GM12878 (cell line): ENCODE results near the gene YY1. TPM values are rescaled to one million over a fixed set of nuclear protein-coding genes. Genes with fewer than 3 reads are reported as not detected.

Source experiments
- ATAC-seq: fragments of 200-7000 bp; cut with Tn5 transposase; 3 replicates; pipeline ENCODE4 v1.9.1; 2020; ENCODE audit warnings: mild to moderate bottlenecking, moderate library complexity
- BruUV-seq: library from RNA; stranded (reverse); fragments of 400-500 nt; replicated peaks from 2 replicates; lab custom pipeline; 2021; lab: Mats Ljungman, UMichigan
- CTCF ChIA-PET: fragments of 300-600 bp; sonication (Branson Sonifier 250); formaldehyde crosslinking; extraction: SDS; loops from one replicate; lab custom pipeline; 2021; ENCODE audit warnings: inconsistent platforms; lab: Yijun Ruan, JAX
- POLR2A ChIA-PET: fragments of 350-600 bp; formaldehyde crosslinking; extraction: SDS; loops from one replicate; lab custom pipeline; 2021; ENCODE audit warnings: inconsistent platforms; lab: Charles Lee
- RAD21 ChIA-PET: fragments of 300-600 bp; sonication (Branson Sonifier 250); formaldehyde crosslinking; loops from one replicate; lab custom pipeline; 2023; ENCODE audit warnings: antibody characterized with exemption; ENCODE audit not compliant: unreplicated experiment; lab: Charles Lee
- SMC1A ChIA-PET: fragments of 300-600 bp; sonication (Branson Sonifier 250); formaldehyde crosslinking; loops from one replicate; lab custom pipeline; 2023; ENCODE audit not compliant: unreplicated experiment, uncharacterized antibody; lab: Charles Lee
- DNase-seq: peaks from one replicate; pipeline ENCODE4 v3.0.0-alpha.2; 2011; ENCODE audit warnings: low read depth, low spot score
- FAIRE-seq: peaks from 3 replicates; lab custom pipeline; 2011; peaks lifted over from hg19 to GRCh38; lab: Jason Lieb, UNC
- H2AFZ ChIP-seq: 2 replicates; pipeline ENCODE4 v1.6.0; 2011; ENCODE audit warnings: low read depth, low read length, control low read depth; ENCODE audit not compliant: control insufficient read depth
- H3K27ac ChIP-seq: 2 replicates; pipeline ENCODE4 v1.5.1; 2011; ENCODE audit warnings: control low read depth; ENCODE audit not compliant: control insufficient read depth, insufficient read depth
- H3K27me3 ChIP-seq, 2 experiments: replicated peaks in 1 of 2; 2 replicates each; pipeline versions ENCODE4 v1.6.0 to v1.6.1; 2011; ENCODE audit warnings: low read length in 1 of 2; ENCODE audit not compliant: control insufficient read depth in 2 of 2, insufficient read depth in 2 of 2
- H3K36me3 ChIP-seq, 2 experiments: 2 replicates each; pipeline ENCODE4 v1.5.1; 2011; ENCODE audit warnings: low read length in 1 of 2; ENCODE audit not compliant: control insufficient read depth in 2 of 2, insufficient read depth in 2 of 2
- H3K4me1 ChIP-seq: 2 replicates; pipeline ENCODE4 v1.6.1; 2011; ENCODE audit warnings: mild to moderate bottlenecking, low read length, moderate library complexity, mixed read lengths; ENCODE audit not compliant: control insufficient read depth, insufficient read depth
- H3K4me2 ChIP-seq: 2 replicates; pipeline ENCODE4 v1.6.0; 2011; ENCODE audit warnings: control low read depth; ENCODE audit not compliant: control insufficient read depth, insufficient read depth
- H3K4me3 ChIP-seq: fragments of 200-600 bp; sonication (generic); 2 replicates; pipeline ENCODE4 v1.5.1; 2016
- H3K79me2 ChIP-seq: 2 replicates; pipeline ENCODE4 v1.6.0; 2011; ENCODE audit warnings: low read length; ENCODE audit not compliant: control insufficient read depth, insufficient read depth
- H3K9ac ChIP-seq: 2 replicates; pipeline ENCODE4 v1.8.0; 2011; ENCODE audit warnings: low read length, control low read depth, mixed read lengths; ENCODE audit not compliant: control insufficient read depth, insufficient read depth
- H3K9me3 ChIP-seq: replicated peaks from 3 replicates; pipeline ENCODE4 v1.5.1; 2011; ENCODE audit warnings: mild to moderate bottlenecking, low read length; ENCODE audit not compliant: control insufficient read depth, insufficient read depth
- H4K20me1 ChIP-seq: 2 replicates; pipeline ENCODE4 v1.6.0; 2011; ENCODE audit not compliant: control insufficient read depth, insufficient read depth
- EGR1 ChIP-seq, 2 experiments: IDR thresholded peaks; 1 replicate in 1 of 2; 2 replicates in 1 of 2; pipeline ENCODE4 v1.6.1; 2011 to 2012; ENCODE audit warnings: low read depth in 2 of 2, low read length in 2 of 2, borderline replicate concordance in 1 of 2, mild to moderate bottlenecking in 1 of 2, moderate library complexity in 1 of 2
- KDM1A ChIP-seq: fragments of 200-600 bp; sonication (generic); IDR thresholded peaks from 2 replicates; pipeline ENCODE4 v1.6.1; 2016; ENCODE audit warnings: borderline replicate concordance
- MTA3 ChIP-seq: IDR thresholded peaks from 2 replicates; pipeline ENCODE4 v1.6.1; 2012; ENCODE audit warnings: low read length, inconsistent platforms, borderline replicate concordance
- SKIL ChIP-seq: fragments of 450-650 bp; IDR thresholded peaks from 2 replicates; pipeline ENCODE4 v1.6.1; 2017; ENCODE audit warnings: mild to moderate bottlenecking, low read depth, inconsistent platforms; ENCODE audit not compliant: poor library complexity, severe bottlenecking
- SREBF2 ChIP-seq: IDR thresholded peaks from 2 replicates; pipeline ENCODE4 v1.6.1; 2012; ENCODE audit warnings: mild to moderate bottlenecking, low read length
- STAT3 ChIP-seq: IDR thresholded peaks from 2 replicates; pipeline ENCODE4 v1.6.1; 2011; ENCODE audit warnings: low read depth, low read length, improper control_type of control experiment
- TARDBP ChIP-seq: IDR thresholded peaks from 2 replicates; pipeline ENCODE4 v1.6.1; 2016; ENCODE audit warnings: borderline replicate concordance
- USF1 ChIP-seq: IDR thresholded peaks from 2 replicates; pipeline ENCODE4 v1.6.1; 2011; ENCODE audit warnings: borderline replicate concordance, low read depth, mild to moderate bottlenecking, moderate library complexity, mixed read lengths, low read length; ENCODE audit not compliant: insufficient read depth; ENCODE audit errors: extremely low read length
- ZNF207 ChIP-seq: fragments of 450-650 bp; IDR thresholded peaks from 2 replicates; pipeline ENCODE4 v1.6.1; 2014; ENCODE audit warnings: antibody characterized with exemption, mild to moderate bottlenecking, borderline replicate concordance
- WGBS: methylation state at CpG from one replicate; pipeline ENCODE4 v1.1.6; 2016; ENCODE audit warnings: low lambda C conversion rate; ENCODE audit not compliant: insufficient replicate concordance, insufficient coverage; ENCODE audit errors: missing lambda C conversion rate; 5-methylcytosine and 5-hydroxymethylcytosine counted together
- in situ Hi-C: fragments of 300-500 bp; cut with MboI; formaldehyde crosslinking; loops from 9 replicates; pipeline ENCODE4 v1.14.3; 2018; ENCODE audit warnings: mixed read lengths
- intact Hi-C: fragments of 100-400 bp; cut with micrococcal nuclease; formaldehyde crosslinking; loops from one replicate; pipeline ENCODE4 v1.14.2; 2022; ENCODE audit not compliant: unreplicated experiment
- polyA plus RNA-seq, 11 experiments: library from polyadenylated mRNA; depleted of rRNA in 4 of 11; unstranded in 6 of 11; stranded (reverse) in 5 of 11; fragments of >200 nt; fragmentation: Nextera tagmentation in 4 of 11; fragmentation: Illumina TruSeq in 1 of 11; extraction: Ambion mirVana in 4 of 11; extraction: Trizol in 1 of 11; gene quantifications; 1 replicate in 1 of 11; 2 replicates in 10 of 11; pipeline versions ENCODE4 v1.2.1 to v1.2.3, GENCODE V29; 2011 to 2016; ENCODE audit warnings: inconsistent platforms in 2 of 11, missing spikeins in 2 of 11, low read depth in 1 of 11
- total RNA-seq, 4 experiments: library from RNA; depleted of rRNA in 3 of 4; stranded (reverse); fragments of >200 nt in 3 of 4; fragmentation: Illumina TruSeq in 1 of 4; extraction: Trizol in 1 of 4; gene quantifications; 2 replicates each; pipeline versions ENCODE4 v1.2.1 to v1.2.3, GENCODE V29; 2013 to 2021

Gene YY1
- total and polyA plus RNA-seq, 10 of the 15 experiments (the other 5 are each of a cell fraction or from before 2014, with no cell fraction given): 23.7 to 74.0 (median 39.9) TPM

GRCh38 chr14:100325231-100325632 is 86.3 kb downstream of the YY1 start:
- Histone ChIP-seq H2AFZ (no peak overlapping the region), H3K27ac (no peak overlapping the region), H3K4me1 (no peaks in the 10 kb centered on the region), H3K36me3 (no peaks in the 10 kb centered on the region), H3K4me3 (no peak overlapping the region), H3K9ac (no peak overlapping the region), H4K20me1 (no peaks in the 10 kb centered on the region), H3K9me3 (no peaks in the 10 kb centered on the region), H3K79me2 (no peaks in the 10 kb centered on the region), H3K4me2 (no peak overlapping the region), H3K27me3 (no peaks in the 10 kb centered on the region)
- ChIA-PET POLR2A (no interaction called here), RAD21 (no interaction called here), CTCF (no interaction called here), SMC1A (no interaction called here)
- 46% methylated on average over 17 of the region's 17 CpGs for WGBS
- intact Hi-C loops: no loop called here
- FAIRE-seq: no peak
- no peak for DNase-seq
- no peak for ATAC-seq
- in situ Hi-C loops: no loop called here
- TF ChIP-seq MTA3 (no peak), EGR1 (IDR thresholded peaks at IDR 0.05; ENCODE audit: borderline replicate concordance in 1 of 2, low read depth in 2 of 2, low read length in 2 of 2) (no peak), USF1 (no peak), STAT3 (no peak), ZNF207 (no peak), TARDBP (no peak), SREBF2 (no peak), KDM1A (no peak), SKIL (no peak)
- BruUV-seq: no TSS peak
